ENCODE data around the gene TMEM184B. TPM values are rescaled to one million over a fixed set of nuclear protein-coding genes. Genes with fewer than 3 reads are reported as not detected.
A peak's percentile ranks its signal among the peaks of the same experiment; 100 is the strongest.

The TMEM184B gene
- total RNA-seq, 1 donor from 2014 or later = 88.0 TPM

GRCh38 chr22:38230108-38230825 lies 42.5 kb downstream of the TMEM184B start:
- Mint-ChIP-seq H3K4me3 (ENCODE audit: unreplicated experiment) (no peak overlapping the region), H3K9me3 (ENCODE audit: unreplicated experiment) (no peaks in the 10 kb centered on the region), H3K36me3 (ENCODE audit: unreplicated experiment) (peaks cover 31% of the 10 kb centered on the region), H3K27me3 (ENCODE audit: unreplicated experiment) (no peaks in the 10 kb centered on the region), H3K4me1 (ENCODE audit: unreplicated experiment) (peaks cover 8% of the 10 kb centered on the region), H3K27ac (ENCODE audit: unreplicated experiment) (peak overlapping the region; percentile 3)
- TF ChIP-seq CTCF (IDR thresholded peaks at IDR 0.05) = peak; percentile 40
- DNase-seq (ENCODE audit: extremely low spot score, unreplicated experiment) = no peak

- peaks cover 8% of the 10 kb centered on the region for H3K4me1 Mint-ChIP-seq (ENCODE audit: unreplicated experiment)
- H3K36me3 Mint-ChIP-seq (ENCODE audit: unreplicated experiment) = peaks cover 29% of the 10 kb centered on the region
- no peaks in the 10 kb centered on the region for H3K27me3 Mint-ChIP-seq (ENCODE audit: unreplicated experiment)
- H3K4me3 Mint-ChIP-seq (ENCODE audit: unreplicated experiment) = no peak overlapping the region
- H3K27ac Mint-ChIP-seq (ENCODE audit: unreplicated experiment) = peak overlapping the region; percentile 82
- DNase-seq (ENCODE audit: extremely low spot score, unreplicated experiment) = no peak
- H3K9me3 Mint-ChIP-seq (ENCODE audit: unreplicated experiment) = no peaks in the 10 kb centered on the region
- TF ChIP-seq CTCF (IDR thresholded peaks at IDR 0.05) = no peak
These were observed 43.7 kb downstream of the TMEM184B start for GRCh38 chr22:38228873-38229740.

- H3K27ac Mint-ChIP-seq (ENCODE audit: unreplicated experiment) = peak overlapping the region; percentile 82
These were observed 44.4 kb downstream of the TMEM184B start for GRCh38 chr22:38228326-38228872.

GRCh38 chr22:38226853-38227649 lies 45.8 kb downstream of the TMEM184B start:
- H3K27me3 Mint-ChIP-seq (ENCODE audit: unreplicated experiment) = no peaks in the 10 kb centered on the region
- no peaks in the 10 kb centered on the region for H3K9me3 Mint-ChIP-seq (ENCODE audit: unreplicated experiment)
- TF ChIP-seq CTCF (IDR thresholded peaks at IDR 0.05) = no peak
- H3K36me3 Mint-ChIP-seq (ENCODE audit: unreplicated experiment) = peaks cover 23% of the 10 kb centered on the region
- peaks cover 13% of the 10 kb centered on the region for H3K4me1 Mint-ChIP-seq (ENCODE audit: unreplicated experiment)
- H3K4me3 Mint-ChIP-seq (ENCODE audit: unreplicated experiment) = no peak overlapping the region
- no peak for DNase-seq (ENCODE audit: extremely low spot score, unreplicated experiment)
- H3K27ac Mint-ChIP-seq (ENCODE audit: unreplicated experiment) = no peak overlapping the region

More at GRCh38 chr22:38228326-38228872, 44.4 kb downstream of the TMEM184B start:
- no peak for DNase-seq (ENCODE audit: extremely low spot score, unreplicated experiment)
- H3K4me3 Mint-ChIP-seq (ENCODE audit: unreplicated experiment) = no peak overlapping the region
- peaks cover 8% of the 10 kb centered on the region for H3K4me1 Mint-ChIP-seq (ENCODE audit: unreplicated experiment)
- peaks cover 27% of the 10 kb centered on the region for H3K36me3 Mint-ChIP-seq (ENCODE audit: unreplicated experiment)
- no peak for TF ChIP-seq CTCF (IDR thresholded peaks at IDR 0.05)
- H3K27me3 Mint-ChIP-seq (ENCODE audit: unreplicated experiment) = no peaks in the 10 kb centered on the region
- H3K9me3 Mint-ChIP-seq (ENCODE audit: unreplicated experiment) = no peaks in the 10 kb centered on the region

Measured in osteocyte (in vitro differentiated cells).